ENCODE measurements around the gene WWOX.

DNA sequence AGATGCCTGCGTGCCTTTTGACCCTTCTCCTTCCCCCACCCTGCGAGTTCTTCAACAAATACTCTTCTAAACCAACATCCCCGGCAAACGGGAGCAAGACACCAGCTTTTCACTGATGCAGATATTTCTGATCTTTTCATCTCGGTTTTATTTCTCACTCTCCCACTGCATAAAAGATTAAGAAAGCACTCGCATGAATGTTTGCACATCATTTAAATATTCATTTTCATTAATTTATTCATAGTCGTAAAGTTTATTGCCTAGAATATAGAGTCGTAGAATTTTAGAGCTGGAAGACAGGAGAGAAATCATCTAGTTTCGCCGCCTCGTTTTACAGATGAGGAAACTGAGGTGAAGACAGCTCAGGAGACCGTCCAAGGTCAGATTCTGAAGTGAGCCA is 1013.0 kb downstream of the WWOX start:
- TF ChIP-seq, protein P1, sequence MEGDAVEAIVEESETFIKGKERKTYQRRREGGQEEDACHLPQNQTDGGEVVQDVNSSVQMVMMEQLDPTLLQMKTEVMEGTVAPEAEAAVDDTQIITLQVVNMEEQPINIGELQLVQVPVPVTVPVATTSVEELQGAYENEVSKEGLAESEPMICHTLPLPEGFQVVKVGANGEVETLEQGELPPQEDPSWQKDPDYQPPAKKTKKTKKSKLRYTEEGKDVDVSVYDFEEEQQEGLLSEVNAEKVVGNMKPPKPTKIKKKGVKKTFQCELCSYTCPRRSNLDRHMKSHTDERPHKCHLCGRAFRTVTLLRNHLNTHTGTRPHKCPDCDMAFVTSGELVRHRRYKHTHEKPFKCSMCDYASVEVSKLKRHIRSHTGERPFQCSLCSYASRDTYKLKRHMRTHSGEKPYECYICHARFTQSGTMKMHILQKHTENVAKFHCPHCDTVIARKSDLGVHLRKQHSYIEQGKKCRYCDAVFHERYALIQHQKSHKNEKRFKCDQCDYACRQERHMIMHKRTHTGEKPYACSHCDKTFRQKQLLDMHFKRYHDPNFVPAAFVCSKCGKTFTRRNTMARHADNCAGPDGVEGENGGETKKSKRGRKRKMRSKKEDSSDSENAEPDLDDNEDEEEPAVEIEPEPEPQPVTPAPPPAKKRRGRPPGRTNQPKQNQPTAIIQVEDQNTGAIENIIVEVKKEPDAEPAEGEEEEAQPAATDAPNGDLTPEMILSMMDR (IDR thresholded peaks at IDR 0.05) = no peak
- no peak for TF ChIP-seq EZH2 (IDR thresholded peaks at IDR 0.05; ENCODE audit: borderline replicate concordance, insufficient read depth, low read depth, low read length, poor library complexity, severe bottlenecking)
